GM21717 (cell line): ENCODE data around the gene SCAMP2.
"Not testable (repeated sequence)": the region's sequence is repeated elsewhere in the genome, so short reads cannot be mapped to it uniquely, and the experiment has no call there.

ENCODE experiments used
- ATAC-seq: cut with Tn5 transposase; IDR thresholded peaks from one replicate; pipeline ENCODE4 v1.9.1; 2021; ENCODE audit warnings: mild to moderate bottlenecking, moderate library complexity; ENCODE audit not compliant: unreplicated experiment

The SCAMP2 gene

GRCh38 chr15:74873036-74873755 lies at the start of gene SCAMP2:
Gene SCAMP2, minus strand, starts transcription at chr15:74873365. Its CDS starts 110 bp downstream, at chr15:74873255.
- peak; percentile 64 for ATAC-seq

GRCh38 chr15:74920456-74920855 lies 47.3 kb upstream of the SCAMP2 start:
- ATAC-seq: no peak

- ATAC-seq: no peak
These were observed 44.5 kb upstream of the SCAMP2 start for GRCh38 chr15:74917676-74918075.

GRCh38 chr15:74913799-74914198 lies 40.6 kb upstream of the SCAMP2 start:
- not testable (repeated sequence) for ATAC-seq

GRCh38 chr15:74913041-74913440 lies 39.9 kb upstream of the SCAMP2 start:
- ATAC-seq: no peak

- ATAC-seq: no peak
These were observed 35.5 kb upstream of the SCAMP2 start for GRCh38 chr15:74908635-74909034.

GRCh38 chr15:74907163-74907870 lies 34.2 kb upstream of the SCAMP2 start:
- ATAC-seq: no peak

- peak; percentile 68 for ATAC-seq
These were observed 33.4 kb upstream of the SCAMP2 start, which contains the start of gene FAM219B for GRCh38 chr15:74906450-74907162. Gene FAM219B, minus strand, starts transcription at chr15:74906851. Its CDS starts 51 bp downstream, at chr15:74906800.

- ATAC-seq: peak; percentile 11
These were observed 32.9 kb upstream of the SCAMP2 start for GRCh38 chr15:74906067-74906449.

GRCh38 chr15:74904190-74904805 lies 31.1 kb upstream of the SCAMP2 start:
- no peak for ATAC-seq

- ATAC-seq: no peak
These were observed 30.5 kb upstream of the SCAMP2 start for GRCh38 chr15:74903676-74904075.

- ATAC-seq: no peak
These were observed 29.3 kb upstream of the SCAMP2 start for GRCh38 chr15:74902295-74903075.

- no peak for ATAC-seq
These were observed 28.5 kb upstream of the SCAMP2 start for GRCh38 chr15:74901612-74902063.

GRCh38 chr15:74897300-74897701 lies 24.1 kb upstream of the SCAMP2 start:
- ATAC-seq: no peak

- no peak for ATAC-seq
These were observed 23.2 kb upstream of the SCAMP2 start for GRCh38 chr15:74896316-74896715.

- ATAC-seq: no peak
These were observed 22.7 kb upstream of the SCAMP2 start for GRCh38 chr15:74895830-74896229.

- ATAC-seq: not testable (repeated sequence)
These were observed 21.2 kb upstream of the SCAMP2 start for GRCh38 chr15:74894383-74894782.

GRCh38 chr15:74893627-74894026 lies 20.5 kb upstream of the SCAMP2 start:
- no peak for ATAC-seq

- no peak for ATAC-seq
These were observed 19.8 kb upstream of the SCAMP2 start for GRCh38 chr15:74892931-74893330.

- ATAC-seq: no peak
These were observed 19.1 kb upstream of the SCAMP2 start for GRCh38 chr15:74892313-74892712.
